ENCODE data around the gene MAST3. TPM values are rescaled to one million over a fixed set of nuclear protein-coding genes. Genes with fewer than 3 reads are reported as not detected.
"Not testable (repeated sequence)": the region's sequence is repeated elsewhere in the genome, so short reads cannot be mapped to it uniquely, and the experiment has no call there.

Gene MAST3
- total and polyA plus RNA-seq, 4 donors, result 4.4 to 32.7 (median 23.4) TPM

GRCh38 chr19:18101268-18101667 lies 3.7 kb downstream of the MAST3 start:
- Histone ChIP-seq H3K27ac (ENCODE audit: low read depth in 1 of 2, low read length in 2 of 2) (no peak overlapping the region), H3K9me3 (ENCODE audit: control insufficient read depth, low read length) (no peaks in the 10 kb centered on the region), H3K36me3 (ENCODE audit: control insufficient read depth in 1 of 2, insufficient read depth in 2 of 2, low read length in 1 of 2) (no peaks in the 10 kb centered on the region), H3K4me1 (ENCODE audit: control insufficient read depth in 1 of 2, insufficient read depth in 2 of 2, low read length in 2 of 2) (peaks cover 0 to 2% of the 10 kb centered on the region in 2 donors), H3K27me3 (ENCODE audit: control insufficient read depth in 1 of 2, insufficient read depth in 2 of 2, low read length in 1 of 2) (no peaks in the 10 kb centered on the region), H3K4me3 (ENCODE audit: low read length in 2 of 2) (no peak overlapping the region)
- ATAC-seq (ENCODE audit: low FRiP score) (no peak), DNase-seq (no peak)
- intact Hi-C loops (cut with DNase I), result no loop called here
- WGBS, 2 donors, result 33 to 45% methylated on average over 2 to 3 of the region's 3 CpGs

GRCh38 chr19:18102916-18103542 lies 5.5 kb downstream of the MAST3 start:
- WGBS, 2 donors, result 57 to 58% methylated on average over 15 of the region's 15 CpGs
- ATAC-seq (ENCODE audit: low FRiP score), result no peak
- Histone ChIP-seq H3K4me3 (ENCODE audit: low read length in 2 of 2) (no peak overlapping the region), H3K9me3 (ENCODE audit: control insufficient read depth, low read length) (no peaks in the 10 kb centered on the region), H3K27ac (ENCODE audit: low read depth in 1 of 2, low read length in 2 of 2) (no peak overlapping the region), H3K4me1 (ENCODE audit: control insufficient read depth in 1 of 2, insufficient read depth in 2 of 2, low read length in 2 of 2) (peaks cover 0 to 2% of the 10 kb centered on the region in 2 donors), H3K27me3 (ENCODE audit: control insufficient read depth in 1 of 2, insufficient read depth in 2 of 2, low read length in 1 of 2) (no peaks in the 10 kb centered on the region), H3K36me3 (ENCODE audit: control insufficient read depth in 1 of 2, insufficient read depth in 2 of 2, low read length in 1 of 2) (no peaks in the 10 kb centered on the region)
- DNase-seq, result no peak
- intact Hi-C loops (cut with DNase I), result no loop called here

- 68 to 70% methylated on average over 5 of the region's 5 CpGs for WGBS, 2 donors
- Histone ChIP-seq H3K27ac (ENCODE audit: low read depth in 1 of 2, low read length in 2 of 2) (peak overlapping the region; percentile 31 to 65), H3K4me1 (ENCODE audit: control insufficient read depth in 1 of 2, insufficient read depth in 2 of 2, low read length in 2 of 2) (peaks cover 0 to 2% of the 10 kb centered on the region in 2 donors), H3K36me3 (ENCODE audit: control insufficient read depth in 1 of 2, insufficient read depth in 2 of 2, low read length in 1 of 2) (no peaks in the 10 kb centered on the region), H3K27me3 (ENCODE audit: control insufficient read depth in 1 of 2, insufficient read depth in 2 of 2, low read length in 1 of 2) (no peaks in the 10 kb centered on the region), H3K4me3 (ENCODE audit: low read length in 2 of 2) (no peak overlapping the region), H3K9me3 (ENCODE audit: control insufficient read depth, low read length) (no peaks in the 10 kb centered on the region)
- ATAC-seq (ENCODE audit: low FRiP score), result no peak
- intact Hi-C loops (cut with DNase I), result loop anchor here in 1 of 2 donors (5.0 kb wide), 1 partner anchor 48 kb away; the partner anchor contains the start of gene PIK3R2
- no peak for DNase-seq
These were observed 7.2 kb downstream of the MAST3 start for GRCh38 chr19:18104793-18105131.

- DNase-seq; H3K4me1 ChIP-seq (ENCODE audit: control insufficient read depth in 1 of 2, insufficient read depth in 2 of 2, low read length in 2 of 2); H3K27ac ChIP-seq (ENCODE audit: low read depth in 1 of 2, low read length in 2 of 2); H3K27me3 ChIP-seq (ENCODE audit: control insufficient read depth in 1 of 2, insufficient read depth in 2 of 2, low read length in 1 of 2); ATAC-seq (ENCODE audit: low FRiP score); H3K9me3 ChIP-seq (ENCODE audit: control insufficient read depth, low read length); H3K4me3 ChIP-seq (ENCODE audit: low read length in 2 of 2); H3K36me3 ChIP-seq (ENCODE audit: control insufficient read depth in 1 of 2, insufficient read depth in 2 of 2, low read length in 1 of 2): not testable (repeated sequence)
- 82 to 85% methylated on average over 7 of the region's 7 CpGs for whole genome bisulfite sequencing, 2 donors
- intact Hi-C loops (cut with DNase I), result loop anchor here in 1 of 2 donors (5.0 kb wide), 1 partner anchor 47 kb away; the partner anchor contains the start of gene PIK3R2
These were observed 7.7 kb downstream of the MAST3 start for GRCh38 chr19:18105259-18105658.

GRCh38 chr19:18107235-18107634 lies 9.7 kb downstream of the MAST3 start:
- WGBS, 2 donors, result 95 to 97% methylated on average over 9 of the region's 9 CpGs
- no peak for ATAC-seq (ENCODE audit: low FRiP score)

GRCh38 chr19:18108897-18109296 lies 11.3 kb downstream of the MAST3 start:
- Histone ChIP-seq H3K9me3 (ENCODE audit: control insufficient read depth, low read length) (no peaks in the 10 kb centered on the region), H3K27me3 (ENCODE audit: control insufficient read depth in 1 of 2, insufficient read depth in 2 of 2, low read length in 1 of 2) (no peaks in the 10 kb centered on the region), H3K27ac (ENCODE audit: low read depth in 1 of 2, low read length in 2 of 2) (peak overlapping the region in 1 of 2 donors; percentile 5), H3K36me3 (ENCODE audit: control insufficient read depth in 1 of 2, insufficient read depth in 2 of 2, low read length in 1 of 2) (no peaks in the 10 kb centered on the region), H3K4me1 (ENCODE audit: control insufficient read depth in 1 of 2, insufficient read depth in 2 of 2, low read length in 2 of 2) (no peaks in the 10 kb centered on the region), H3K4me3 (ENCODE audit: low read length in 2 of 2) (no peak overlapping the region)
- ATAC-seq (ENCODE audit: low FRiP score) (no peak), DNase-seq (no peak)
- intact Hi-C loops (cut with DNase I), result loop anchor here in 1 of 2 donors (5.0 kb wide), 1 partner anchor 43 kb away; the partner anchor contains the start of gene PIK3R2
- 72 to 85% methylated on average over 2 of the region's 2 CpGs for WGBS, 2 donors

More at GRCh38 chr19:18107235-18107634, 9.7 kb downstream of the MAST3 start:
- Histone ChIP-seq H3K4me3 (ENCODE audit: low read length in 2 of 2) (no peak overlapping the region), H3K27ac (ENCODE audit: low read depth in 1 of 2, low read length in 2 of 2) (no peak overlapping the region), H3K9me3 (ENCODE audit: control insufficient read depth, low read length) (no peaks in the 10 kb centered on the region), H3K36me3 (ENCODE audit: control insufficient read depth in 1 of 2, insufficient read depth in 2 of 2, low read length in 1 of 2) (no peaks in the 10 kb centered on the region), H3K27me3 (ENCODE audit: control insufficient read depth in 1 of 2, insufficient read depth in 2 of 2, low read length in 1 of 2) (no peaks in the 10 kb centered on the region), H3K4me1 (ENCODE audit: control insufficient read depth in 1 of 2, insufficient read depth in 2 of 2, low read length in 2 of 2) (peaks cover 0 to 2% of the 10 kb centered on the region in 2 donors)
- intact Hi-C loops (cut with DNase I), result loop anchor here in 1 of 2 donors (5.0 kb wide), 1 partner anchor 45 kb away; the partner anchor contains the start of gene PIK3R2
- no peak for DNase-seq

GRCh38 chr19:18109341-18109732 lies 11.8 kb downstream of the MAST3 start:
- H3K36me3 ChIP-seq (ENCODE audit: control insufficient read depth in 1 of 2, insufficient read depth in 2 of 2, low read length in 1 of 2), result no peaks in the 10 kb centered on the region
- H3K27ac ChIP-seq (ENCODE audit: low read depth in 1 of 2, low read length in 2 of 2), result no peak overlapping the region
- ATAC-seq (ENCODE audit: low FRiP score), result peak; percentile 3
- no peak overlapping the region for H3K4me3 ChIP-seq (ENCODE audit: low read length in 2 of 2)
- intact Hi-C loops (cut with DNase I), result loop anchor here in 1 of 2 donors (5.0 kb wide), 1 partner anchor 43 kb away; the partner anchor contains the start of gene PIK3R2
- H3K4me1 ChIP-seq (ENCODE audit: control insufficient read depth in 1 of 2, insufficient read depth in 2 of 2, low read length in 2 of 2), result no peaks in the 10 kb centered on the region
- no peaks in the 10 kb centered on the region for H3K9me3 ChIP-seq (ENCODE audit: control insufficient read depth, low read length)
- DNase-seq, result no peak
- 63 to 66% methylated on average over 12 of the region's 12 CpGs for WGBS, 2 donors
- no peaks in the 10 kb centered on the region for H3K27me3 ChIP-seq (ENCODE audit: control insufficient read depth in 1 of 2, insufficient read depth in 2 of 2, low read length in 1 of 2)

GRCh38 chr19:18109733-18110608 lies 12.4 kb downstream of the MAST3 start:
- Histone ChIP-seq H3K27ac (ENCODE audit: low read depth in 1 of 2, low read length in 2 of 2) (no peak overlapping the region), H3K4me3 (ENCODE audit: low read length in 2 of 2) (peak overlapping the region; percentile 37 to 49), H3K27me3 (ENCODE audit: control insufficient read depth in 1 of 2, insufficient read depth in 2 of 2, low read length in 1 of 2) (no peaks in the 10 kb centered on the region), H3K4me1 (ENCODE audit: control insufficient read depth in 1 of 2, insufficient read depth in 2 of 2, low read length in 2 of 2) (no peaks in the 10 kb centered on the region), H3K36me3 (ENCODE audit: control insufficient read depth in 1 of 2, insufficient read depth in 2 of 2, low read length in 1 of 2) (no peaks in the 10 kb centered on the region), H3K9me3 (ENCODE audit: control insufficient read depth, low read length) (no peaks in the 10 kb centered on the region)
- 2% methylated on average over 69 to 92 of the region's 92 CpGs for WGBS, 2 donors
- ATAC-seq (ENCODE audit: low FRiP score) (peak; percentile 81), DNase-seq (peak; percentile 73 to 89)
- intact Hi-C loops (cut with DNase I), result loop anchor here in 1 of 2 donors (5.0 kb wide), 1 partner anchor 42 kb away; the partner anchor contains the start of gene PIK3R2

Measured in aorta (tissue), 5 donors.